Activated CD4-positive, alpha-beta memory T cell treated with anti-CD3 and anti-CD28 coated beads, Interleukin-2, amount 10 ng/mL, durations not matched to agents 7 days and 5 days (primary cell): ENCODE data around the gene MOV10L1. TPM values are rescaled to one million over a fixed set of nuclear protein-coding genes. Genes with fewer than 3 reads are reported as not detected.

ENCODE experiments used
- CTCF ChIA-PET: fragments of 350-600 bp; sonication (Branson Sonifier 250); formaldehyde crosslinking; loops from one replicate; lab custom pipeline; 2021; ENCODE audit warnings: antibody characterized with exemption, inconsistent platforms; lab: Charles Lee
- POLR2A ChIA-PET: fragments of 350-600 bp; sonication (Branson Sonifier 250); formaldehyde crosslinking; loops from one replicate; lab custom pipeline; 2021; ENCODE audit warnings: antibody characterized with exemption; lab: Charles Lee
- DNase-seq: peaks from one replicate; pipeline ENCODE4 v3.0.0-alpha.2; 2020
- H3K27ac Mint-ChIP-seq: one replicate; pipeline ENCODE4 v1.8.0; 2021; ENCODE audit warnings: mild to moderate bottlenecking, mixed read lengths
- H3K27me3 Mint-ChIP-seq: one replicate; pipeline ENCODE4 v1.8.0; 2021; ENCODE audit warnings: mixed read lengths
- H3K36me3 Mint-ChIP-seq: one replicate; pipeline ENCODE4 v1.8.0; 2021; ENCODE audit warnings: low read depth, mixed read lengths
- H3K4me1 Mint-ChIP-seq: one replicate; pipeline ENCODE4 v1.8.0; 2021; ENCODE audit warnings: mixed read lengths
- H3K4me3 Mint-ChIP-seq: one replicate; pipeline ENCODE4 v1.8.0; 2021; ENCODE audit warnings: mild to moderate bottlenecking, mixed read lengths
- H3K9me3 Mint-ChIP-seq: one replicate; pipeline ENCODE4 v1.8.0; 2021; ENCODE audit warnings: mixed read lengths
- total RNA-seq, 2 experiments: library from RNA; stranded (reverse); gene quantifications; one replicate each; pipeline ENCODE4 v1.2.3, GENCODE V29; 2021

The MOV10L1 gene
- total RNA-seq: not detected

DNA sequence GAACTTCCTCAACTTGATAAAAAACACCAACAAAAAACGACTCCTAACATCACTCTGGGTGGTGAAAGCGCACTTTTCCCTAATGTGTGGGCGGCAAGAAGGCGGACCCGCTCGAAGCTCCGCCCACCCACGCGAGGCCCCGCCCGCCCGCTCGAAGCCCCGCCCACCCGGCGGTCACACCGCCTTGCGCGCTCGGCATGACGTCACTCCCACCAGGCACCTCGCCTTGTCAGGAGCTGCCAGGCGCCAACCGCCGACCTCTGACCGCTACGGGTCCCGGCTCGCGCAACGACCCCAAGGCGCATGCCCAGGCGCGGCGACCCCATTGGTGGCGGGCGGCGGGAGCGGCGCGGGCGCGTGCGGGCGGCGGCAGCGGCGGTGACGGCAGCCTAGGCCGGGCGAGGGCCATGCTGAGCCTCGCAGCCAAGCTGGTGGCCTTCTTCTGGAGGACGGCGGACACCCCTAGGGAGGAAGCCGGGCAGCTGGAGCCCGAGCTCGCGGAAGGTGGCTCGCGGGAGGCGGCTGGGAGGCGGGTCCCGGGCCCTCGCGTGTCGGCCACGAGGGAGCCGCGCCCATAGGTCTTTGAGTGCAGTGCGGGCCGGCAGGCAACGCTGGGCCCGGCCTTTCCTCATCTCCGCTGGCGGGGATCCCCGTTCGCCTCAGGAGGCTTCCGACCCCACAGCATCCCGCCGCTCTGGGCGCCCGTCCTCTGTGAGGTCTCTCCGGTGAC, at the start of gene MOV10L1:
MOV10L1 (plus strand) TSS at position 325 of the 730 bp plus-strand sequence; CDS start at position 408, 83 bp downstream.
- ChIA-PET POLR2A (no interaction called here), CTCF (no interaction called here)
- DNase-seq: no peak

DNA sequence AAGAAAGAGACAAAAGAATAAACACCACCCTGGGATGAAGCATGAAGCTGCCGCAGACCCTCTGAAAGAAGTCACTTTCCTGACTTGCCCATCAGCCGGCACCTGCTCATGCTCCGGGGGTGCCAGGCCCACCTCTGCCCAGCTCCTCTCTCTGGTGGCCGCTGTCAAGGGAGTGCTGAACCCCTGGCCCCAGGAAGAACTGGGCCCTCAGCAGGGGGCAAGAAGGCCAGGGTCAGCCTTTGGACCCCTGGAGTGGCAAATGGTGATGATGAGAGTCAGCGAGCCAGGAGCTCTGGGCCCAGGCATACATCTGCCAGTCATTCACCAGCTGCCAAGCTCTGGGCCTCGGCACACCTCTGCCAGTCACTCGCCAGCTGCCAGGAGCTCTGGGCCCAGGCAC, 49.1 kb upstream of the MOV10L1 start:
- Mint-ChIP-seq H3K27me3 (peaks cover 15% of the 10 kb centered on the region), H3K4me3 (no peak overlapping the region), H3K9me3 (peaks cover 2% of the 10 kb centered on the region), H3K4me1 (peaks cover 9% of the 10 kb centered on the region), H3K36me3 (no peaks in the 10 kb centered on the region), H3K27ac (no peak overlapping the region)
- DNase-seq: no peak
- CTCF ChIA-PET: interaction anchor here (1.0 kb wide), 1 partner anchor 10 kb away, joined by 4 read pairs; no protein-coding TSS in a partner anchor
- POLR2A ChIA-PET: no interaction called here

More for the DNA sequence above, at the start of gene MOV10L1:
- Mint-ChIP-seq H3K4me1 (no peaks in the 10 kb centered on the region), H3K27me3 (peaks cover 19% of the 10 kb centered on the region), H3K4me3 (no peak within 1 kb of the TSS), H3K9me3 (peaks cover 22% of the 10 kb centered on the region), H3K27ac (no peak within 1 kb of the TSS), H3K36me3 (peaks cover 11% of the 10 kb centered on the region)

DNA sequence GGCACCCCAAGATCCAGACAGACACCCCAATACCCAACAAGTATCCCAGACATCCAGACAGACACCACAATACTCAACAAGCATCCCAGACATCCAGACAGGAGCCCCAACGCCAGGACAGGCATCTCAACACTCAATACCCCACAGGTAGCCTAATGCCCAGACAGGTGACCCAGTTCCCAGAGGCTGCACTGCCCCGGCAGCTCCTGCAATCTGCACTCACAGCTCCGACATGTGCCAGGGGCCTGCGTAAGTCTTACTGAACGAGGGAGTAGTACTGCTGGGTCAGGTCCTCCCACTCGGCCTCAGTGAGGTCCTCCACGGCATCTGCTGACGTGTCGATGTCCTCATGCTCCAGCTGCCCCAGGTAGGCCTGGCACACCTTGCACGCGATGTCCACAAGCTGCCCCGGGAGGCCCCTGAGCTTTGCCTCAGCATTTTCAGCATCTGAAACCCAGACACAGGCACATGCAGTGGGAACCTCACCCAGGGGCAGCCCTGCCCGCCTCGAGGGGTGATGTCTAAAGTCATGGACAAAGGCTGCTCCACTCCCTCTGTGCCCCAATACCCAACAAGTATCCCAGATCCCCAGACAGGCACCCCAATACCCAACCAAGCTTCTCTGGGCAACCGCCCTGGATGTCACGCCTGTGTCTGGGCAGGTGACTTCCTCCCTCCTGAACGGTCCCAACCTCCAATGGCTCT, 48.3 kb upstream of the MOV10L1 start:
- Mint-ChIP-seq H3K4me3 (no peak overlapping the region), H3K27ac (no peak overlapping the region), H3K27me3 (peaks cover 15% of the 10 kb centered on the region), H3K36me3 (no peaks in the 10 kb centered on the region), H3K4me1 (peaks cover 9% of the 10 kb centered on the region), H3K9me3 (peaks cover 2% of the 10 kb centered on the region)
- no peak for DNase-seq
- ChIA-PET CTCF (no interaction called here), POLR2A (no interaction called here)

DNA sequence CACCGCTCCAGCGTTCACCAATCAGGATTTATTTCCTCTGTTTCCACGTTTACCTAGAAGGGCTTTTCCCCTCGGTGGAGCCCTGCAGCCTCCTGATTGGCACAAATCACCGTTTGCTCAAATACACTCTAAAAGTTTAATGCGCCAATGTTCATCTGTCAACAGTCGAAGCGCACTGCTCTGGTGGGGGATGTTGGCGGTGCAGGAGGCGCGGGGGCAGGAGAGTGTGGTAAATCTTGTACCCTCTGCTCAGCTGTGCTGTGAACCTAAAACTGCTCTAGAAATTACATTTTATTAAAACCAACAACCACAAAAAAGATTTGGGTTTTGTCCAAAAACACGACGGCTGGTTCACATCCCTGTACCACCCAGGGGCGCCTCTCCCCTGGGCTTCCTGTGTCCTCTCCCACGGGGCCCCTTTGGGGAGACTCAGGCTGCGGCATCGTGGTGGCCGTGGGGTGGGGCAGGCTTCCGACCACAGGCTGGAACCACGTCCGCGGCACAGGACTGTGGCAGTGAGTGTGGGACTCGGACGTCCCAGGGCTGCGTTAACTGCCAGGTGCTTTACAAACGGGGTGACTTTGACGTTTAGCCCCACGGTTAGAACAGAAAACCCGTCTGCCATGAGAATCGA, 45.2 kb upstream of the MOV10L1 start:
- Mint-ChIP-seq H3K4me3 (no peak overlapping the region), H3K9me3 (no peaks in the 10 kb centered on the region), H3K36me3 (no peaks in the 10 kb centered on the region), H3K27me3 (peaks cover 15% of the 10 kb centered on the region), H3K4me1 (peaks cover 9% of the 10 kb centered on the region), H3K27ac (no peak overlapping the region)
- DNase-seq: no peak
- ChIA-PET CTCF (interaction anchor here (1.4 kb wide), 1 partner anchor 14 kb away, joined by 4 read pairs; no protein-coding TSS in a partner anchor), POLR2A (no interaction called here)

DNA sequence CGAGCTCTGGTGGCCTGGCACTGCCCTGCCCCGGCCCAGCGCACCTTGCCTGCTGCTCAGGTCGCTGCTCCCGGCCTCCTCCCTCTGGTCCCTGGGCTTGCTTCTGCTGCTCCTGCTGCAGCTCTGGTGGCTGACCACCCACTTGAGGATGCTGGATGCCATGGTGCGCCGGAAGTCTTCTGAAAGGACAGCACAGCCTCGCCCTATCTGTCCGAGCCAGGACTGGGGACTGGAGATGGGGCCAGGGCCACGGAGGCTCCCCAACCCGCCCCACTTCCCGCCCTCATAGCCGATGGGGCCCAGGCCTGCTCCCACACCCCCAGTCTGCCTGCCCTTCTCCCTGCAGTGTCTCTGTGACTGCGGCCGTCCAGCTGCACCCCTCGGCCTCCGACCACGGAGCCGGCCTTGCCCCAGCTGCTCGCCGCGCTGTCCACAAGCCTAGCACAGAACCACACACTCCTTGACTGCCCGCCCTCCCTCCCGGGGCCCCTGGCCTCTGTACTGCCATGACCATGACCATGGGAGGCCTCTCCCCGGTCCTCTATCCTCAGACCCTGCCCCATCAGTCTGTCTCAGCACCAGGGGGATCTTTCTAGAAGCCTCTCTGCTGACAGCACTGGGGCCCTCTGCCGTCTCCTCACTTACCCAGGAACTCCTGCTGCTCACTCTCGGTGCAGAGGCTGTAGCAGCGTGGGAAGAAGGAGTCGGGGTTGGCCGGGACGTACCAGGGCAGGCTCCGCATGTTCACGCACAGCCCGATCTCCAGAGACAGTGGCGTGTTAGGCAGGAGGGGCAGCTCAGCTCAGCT, 44.4 kb upstream of the MOV10L1 start:
- ChIA-PET CTCF (interaction anchor here (1.4 kb wide), 1 partner anchor 15 kb away, joined by 4 read pairs; no protein-coding TSS in a partner anchor), POLR2A (no interaction called here)
- no peak overlapping the region for H3K4me3 Mint-ChIP-seq
- peaks cover 9% of the 10 kb centered on the region for H3K4me1 Mint-ChIP-seq
- no peak overlapping the region for H3K27ac Mint-ChIP-seq
- no peaks in the 10 kb centered on the region for H3K9me3 Mint-ChIP-seq
- H3K27me3 Mint-ChIP-seq: peaks cover 15% of the 10 kb centered on the region
- H3K36me3 Mint-ChIP-seq: no peaks in the 10 kb centered on the region
- no peak for DNase-seq

DNA sequence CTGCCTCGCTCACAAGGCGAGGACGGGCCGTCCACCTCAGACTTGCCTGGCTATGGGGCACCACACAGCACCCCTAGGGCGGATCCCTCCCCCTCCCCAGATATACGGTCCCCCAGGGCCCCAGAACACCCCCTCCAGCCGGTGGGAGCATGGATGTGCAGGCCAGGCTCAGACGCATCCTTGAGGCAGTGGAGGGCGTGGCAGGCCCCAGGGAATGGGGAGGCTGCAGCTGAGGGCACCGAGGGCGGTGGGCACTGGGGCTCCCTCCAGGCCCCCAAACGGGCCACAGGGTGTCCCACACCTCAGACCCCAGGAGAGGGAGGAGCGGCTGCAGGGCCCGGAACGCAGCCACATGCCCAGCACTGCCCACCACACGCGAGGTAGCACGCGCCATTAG, 43.8 kb upstream of the MOV10L1 start:
- H3K4me3 Mint-ChIP-seq: no peak overlapping the region
- ChIA-PET POLR2A (no interaction called here), CTCF (no interaction called here)
- DNase-seq: no peak
- peaks cover 15% of the 10 kb centered on the region for H3K27me3 Mint-ChIP-seq
- peaks cover 9% of the 10 kb centered on the region for H3K4me1 Mint-ChIP-seq
- H3K9me3 Mint-ChIP-seq: no peaks in the 10 kb centered on the region
- H3K36me3 Mint-ChIP-seq: no peaks in the 10 kb centered on the region
- H3K27ac Mint-ChIP-seq: no peak overlapping the region

DNA sequence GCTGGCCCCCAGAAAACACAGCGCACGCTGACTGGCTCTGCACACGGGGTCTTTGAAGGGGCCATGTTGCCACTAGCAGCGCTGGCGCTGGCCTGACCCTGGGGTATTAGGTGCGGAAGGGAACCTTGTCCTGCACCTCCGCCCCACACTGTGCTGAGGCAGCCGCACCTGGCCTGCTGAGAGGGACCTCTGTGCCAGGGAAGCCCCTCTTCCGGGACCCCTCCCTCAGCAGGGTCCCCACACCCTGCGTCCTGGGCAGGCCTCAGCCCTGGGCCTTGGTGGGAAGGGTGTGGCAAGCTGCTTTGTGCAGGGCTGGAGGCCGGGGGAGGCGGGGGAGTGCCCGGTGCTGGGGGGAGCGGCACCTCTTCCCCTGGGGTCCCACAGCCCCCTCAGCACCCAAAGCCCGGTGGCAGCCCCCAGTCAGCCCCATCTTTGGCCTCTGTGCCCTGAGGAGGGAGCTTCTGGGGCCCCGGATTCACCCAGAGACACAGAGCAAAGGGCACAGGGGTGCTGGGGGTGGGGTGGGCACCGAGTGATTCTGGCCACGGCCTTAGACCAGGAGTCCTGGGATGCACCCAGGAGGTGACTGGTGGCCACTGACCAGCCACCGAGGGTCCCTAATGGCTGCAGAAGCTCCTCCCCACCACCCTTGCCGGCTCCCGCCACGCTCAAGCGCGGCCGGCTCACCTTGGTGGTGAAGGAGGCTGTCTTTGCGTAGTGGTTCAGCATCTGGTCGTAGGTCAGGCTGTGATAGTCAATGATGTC, 43.1 kb upstream of the MOV10L1 start:
- CTCF ChIA-PET: no interaction called here
- Mint-ChIP-seq H3K36me3 (no peaks in the 10 kb centered on the region), H3K27ac (no peak overlapping the region), H3K4me1 (peaks cover 9% of the 10 kb centered on the region), H3K4me3 (no peak overlapping the region), H3K27me3 (peaks cover 20% of the 10 kb centered on the region), H3K9me3 (no peaks in the 10 kb centered on the region)
- no peak for DNase-seq
- POLR2A ChIA-PET: no interaction called here

DNA sequence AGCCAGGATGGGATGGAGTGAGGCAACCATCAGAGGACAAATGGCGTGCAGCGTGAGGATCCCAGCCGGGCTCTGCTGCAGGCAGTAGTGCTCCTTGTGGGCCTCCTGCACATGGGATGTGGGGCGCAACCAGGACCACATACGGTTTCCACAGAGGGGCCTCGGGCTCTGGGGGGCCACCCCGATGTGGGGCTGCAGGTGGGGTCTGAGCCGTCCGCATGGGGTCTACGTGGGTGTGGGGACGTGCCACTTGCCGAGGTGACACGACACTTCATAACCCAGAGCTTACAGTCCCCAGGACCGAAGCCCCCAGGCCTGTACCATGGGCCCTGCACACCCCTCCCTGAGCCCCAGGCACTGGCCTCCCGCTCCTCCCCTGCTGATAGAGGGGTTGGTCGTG, 42.5 kb upstream of the MOV10L1 start:
- CTCF ChIA-PET: no interaction called here
- no peak overlapping the region for H3K4me3 Mint-ChIP-seq
- POLR2A ChIA-PET: no interaction called here
- H3K36me3 Mint-ChIP-seq: no peaks in the 10 kb centered on the region
- peaks cover 9% of the 10 kb centered on the region for H3K4me1 Mint-ChIP-seq
- DNase-seq: no peak
- H3K27me3 Mint-ChIP-seq: peaks cover 20% of the 10 kb centered on the region
- H3K27ac Mint-ChIP-seq: no peak overlapping the region
- H3K9me3 Mint-ChIP-seq: no peaks in the 10 kb centered on the region

DNA sequence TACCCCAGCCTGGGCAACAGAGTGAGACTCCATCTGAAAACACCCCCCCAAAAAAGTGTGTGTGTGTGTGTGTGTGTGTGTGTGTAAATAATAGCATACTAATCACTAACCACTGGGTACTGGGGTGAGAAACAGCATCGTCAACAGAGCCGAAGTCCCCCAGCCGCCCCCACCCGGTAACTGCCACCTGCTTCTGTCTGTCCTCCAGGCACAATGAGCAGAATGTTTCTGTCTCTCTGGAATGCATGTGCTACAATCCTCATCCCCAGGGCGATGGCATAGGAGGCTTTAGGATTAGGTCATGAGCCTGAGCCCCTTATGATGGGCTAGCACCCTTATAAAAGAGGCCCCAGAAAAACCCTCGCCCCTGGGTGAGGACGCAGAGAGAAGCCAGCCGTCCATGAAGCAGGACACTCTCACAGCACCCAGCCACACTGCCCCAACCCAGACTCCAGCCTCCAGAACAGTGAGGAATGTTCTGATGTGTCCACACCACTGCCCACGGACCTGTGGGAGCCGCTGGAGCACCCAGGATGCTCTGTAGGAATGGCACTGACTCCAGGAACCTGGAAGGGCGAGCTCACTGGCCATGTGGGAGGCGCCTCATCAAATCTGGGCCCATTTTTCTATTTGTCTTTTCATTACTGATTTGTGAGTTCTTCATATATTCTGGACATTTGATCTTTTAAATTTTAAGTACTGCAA, 41.6 kb upstream of the MOV10L1 start:
- no peaks in the 10 kb centered on the region for H3K36me3 Mint-ChIP-seq
- peaks cover 9% of the 10 kb centered on the region for H3K4me1 Mint-ChIP-seq
- H3K27me3 Mint-ChIP-seq: peaks cover 16% of the 10 kb centered on the region
- no peak for DNase-seq
- ChIA-PET POLR2A (no interaction called here), CTCF (no interaction called here)
- no peaks in the 10 kb centered on the region for H3K9me3 Mint-ChIP-seq
- no peak overlapping the region for H3K4me3 Mint-ChIP-seq
- H3K27ac Mint-ChIP-seq: no peak overlapping the region

DNA sequence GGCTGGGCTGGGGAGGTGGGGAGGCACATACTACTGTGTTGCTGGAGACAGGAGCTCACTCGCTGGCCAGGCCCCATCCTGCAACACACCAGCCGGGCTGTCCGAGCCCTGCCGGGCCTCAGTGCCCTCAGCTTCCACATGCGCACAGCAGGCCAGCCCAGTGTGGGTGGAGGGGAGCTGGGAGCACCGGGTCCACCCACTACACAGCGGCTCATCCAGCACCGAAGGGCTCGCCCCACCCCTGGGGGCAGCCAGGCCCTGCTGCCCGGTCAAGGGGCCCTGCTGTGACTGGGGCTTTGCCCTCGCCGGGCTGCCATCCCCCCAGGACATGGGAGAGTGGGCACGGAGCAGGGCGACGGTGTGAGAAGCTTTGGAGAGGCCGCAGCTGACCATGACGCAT, 41.0 kb upstream of the MOV10L1 start:
- Mint-ChIP-seq H3K36me3 (no peaks in the 10 kb centered on the region), H3K9me3 (peaks cover 3% of the 10 kb centered on the region), H3K27ac (no peak overlapping the region), H3K4me3 (no peak overlapping the region), H3K4me1 (peaks cover 6% of the 10 kb centered on the region), H3K27me3 (peaks cover 10% of the 10 kb centered on the region)
- DNase-seq: no peak
- ChIA-PET CTCF (no interaction called here), POLR2A (no interaction called here)

DNA sequence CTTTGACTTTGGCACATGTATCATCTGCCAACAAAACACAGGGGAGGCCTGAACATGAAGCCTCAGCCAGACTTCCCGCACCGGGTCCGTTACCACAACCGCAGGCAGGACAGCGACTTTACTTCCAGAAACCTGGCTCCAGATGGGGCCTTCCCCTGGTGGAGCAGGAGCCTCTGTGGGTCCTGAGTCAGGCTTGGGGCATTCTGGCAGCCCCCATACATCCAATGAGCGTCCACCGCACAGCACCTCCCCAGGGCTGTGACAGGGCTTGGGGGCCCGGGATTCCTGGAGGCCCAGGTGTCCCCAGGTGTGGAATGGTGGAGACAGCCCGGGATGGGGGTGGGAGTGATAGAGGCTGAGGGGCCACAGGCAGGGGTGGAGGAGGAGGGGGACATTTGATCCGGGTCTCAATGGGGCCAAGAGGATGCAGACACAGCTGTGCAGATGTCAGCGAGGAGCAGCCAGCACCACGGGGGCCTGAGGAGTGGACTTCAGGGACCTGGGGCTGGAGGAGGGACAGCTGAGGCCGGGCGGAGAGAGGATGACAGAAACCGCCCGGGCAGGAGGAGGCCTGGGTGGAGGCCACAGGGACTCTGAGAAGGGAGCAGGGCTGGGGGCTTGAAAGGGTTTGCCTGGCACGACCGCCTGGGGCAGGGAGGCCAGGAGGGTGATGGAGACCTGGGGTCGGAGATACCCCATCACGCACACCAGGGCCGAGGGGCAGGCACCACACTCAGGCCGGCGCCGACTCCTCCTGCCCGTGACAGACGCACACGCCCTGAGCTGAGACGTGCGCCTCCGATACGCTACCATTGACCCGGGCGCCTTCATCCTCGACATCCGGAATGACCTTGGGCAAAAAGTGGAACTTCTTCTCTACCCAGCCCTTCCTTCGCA, 40.3 kb upstream of the MOV10L1 start:
- Mint-ChIP-seq H3K36me3 (no peaks in the 10 kb centered on the region), H3K27ac (no peak overlapping the region), H3K4me1 (peaks cover 4% of the 10 kb centered on the region), H3K9me3 (peaks cover 5% of the 10 kb centered on the region), H3K4me3 (no peak overlapping the region), H3K27me3 (peaks cover 4% of the 10 kb centered on the region)
- CTCF ChIA-PET: no interaction called here
- POLR2A ChIA-PET: no interaction called here
- no peak for DNase-seq
